HG02759 (cell line): Measurements from ENCODE around the gene ACTL8.

Source experiments
- ATAC-seq: cut with Tn5 transposase; IDR thresholded peaks from one replicate; pipeline ENCODE4 v1.9.1; 2021; ENCODE audit warnings: mild to moderate bottlenecking, moderate library complexity; ENCODE audit not compliant: unreplicated experiment

The ACTL8 gene

DNA sequence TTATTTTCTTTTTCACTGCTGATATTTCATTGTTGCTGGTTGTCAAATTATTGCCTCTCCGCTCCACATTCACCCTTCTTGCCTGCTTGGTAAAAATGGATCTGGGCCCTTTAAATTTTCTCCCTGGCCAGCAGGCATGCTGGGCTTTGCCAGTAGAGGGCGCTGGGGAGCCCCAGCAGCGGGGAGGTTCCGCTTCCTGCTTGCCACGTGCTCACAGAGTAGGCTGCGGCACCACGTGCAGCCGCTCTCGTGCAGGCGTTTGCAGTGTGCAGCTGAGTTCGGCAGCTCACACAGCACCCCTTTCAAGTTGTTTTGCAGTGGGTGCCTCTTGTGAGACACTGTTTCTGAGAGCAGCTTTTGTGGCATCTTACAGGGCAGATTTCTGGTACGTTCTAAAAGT, at the start of gene ACTL8:
Gene ACTL8, plus strand, starts transcription at position 214 of the 400 bp plus-strand sequence. CDS start 67,676 bp downstream, outside the sequence.
- no peak for ATAC-seq

GRCh38 chr1:17706445-17706844, 48.7 kb upstream of the ACTL8 start:
- ATAC-seq: no peak

DNA sequence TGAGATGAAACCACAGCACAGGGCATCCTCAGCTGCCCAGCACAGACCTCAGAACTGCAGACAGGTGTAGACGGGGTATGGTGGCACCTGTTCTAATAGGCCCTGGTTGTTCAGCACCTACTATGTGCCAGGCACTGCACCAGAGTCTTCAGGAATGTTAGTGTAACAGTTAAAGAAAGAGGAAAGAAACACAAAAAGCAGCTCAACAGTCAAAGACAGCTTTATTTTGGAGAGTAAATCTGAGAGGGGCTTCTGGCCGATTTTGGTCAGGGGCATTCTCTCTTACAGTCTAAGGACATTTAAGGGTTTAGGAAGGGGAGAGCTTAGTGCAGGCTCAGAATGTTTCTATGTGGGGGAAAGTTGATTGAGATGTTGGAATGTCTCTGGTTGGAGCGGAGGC, 45.2 kb upstream of the ACTL8 start:
- no peak for ATAC-seq

GRCh38 chr1:17710889-17711576, 44.1 kb upstream of the ACTL8 start:
- ATAC-seq: no peak

- ATAC-seq: no peak
Measured at GRCh38 chr1:17711577-17711910, 43.6 kb upstream of the ACTL8 start.

DNA sequence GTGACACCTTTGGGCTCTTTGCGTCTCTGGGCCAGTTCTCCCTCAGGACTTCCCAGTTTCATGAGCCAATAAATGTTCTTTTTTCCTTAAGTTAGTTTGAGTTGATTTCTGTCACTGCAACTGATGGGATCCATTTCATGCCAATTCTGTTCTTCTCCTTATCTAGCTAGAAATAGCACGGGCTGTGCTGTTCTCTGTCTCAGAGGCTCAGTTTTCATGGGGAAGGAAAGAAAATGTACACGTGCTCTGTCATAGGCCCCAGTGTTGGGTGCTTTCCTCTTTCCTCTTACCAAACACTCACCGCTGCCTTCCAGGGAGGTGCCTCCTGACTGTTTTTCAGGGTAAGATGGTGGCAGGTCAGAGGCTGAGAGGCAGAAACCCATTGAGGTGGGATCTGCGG, 43.2 kb upstream of the ACTL8 start:
- no peak for ATAC-seq

DNA sequence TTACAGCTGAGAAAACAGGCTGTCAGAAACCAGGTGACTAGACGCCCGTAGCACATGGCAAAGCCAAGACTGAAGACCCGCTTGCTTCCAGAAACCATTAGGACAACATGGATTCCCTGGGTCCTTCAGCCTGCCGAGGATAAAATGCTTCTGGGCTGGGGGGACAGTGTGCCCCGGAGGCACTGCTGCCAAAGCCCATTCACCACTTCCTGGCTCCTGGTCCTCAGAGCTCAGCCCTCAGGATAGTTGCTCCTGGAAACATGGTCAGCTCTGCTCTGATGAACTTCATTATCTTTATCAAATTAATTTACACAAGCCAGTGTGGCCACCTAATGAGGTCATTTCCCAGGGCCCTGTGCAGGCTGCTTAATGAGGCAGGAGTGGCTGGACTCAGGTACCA, 41.1 kb upstream of the ACTL8 start:
- ATAC-seq: no peak

- ATAC-seq: no peak
Measured at GRCh38 chr1:17717594-17718535, 37.3 kb upstream of the ACTL8 start.

- no peak for ATAC-seq
Measured at GRCh38 chr1:17719874-17720273, 35.3 kb upstream of the ACTL8 start.

- no peak for ATAC-seq
Measured at GRCh38 chr1:17721444-17721843, 33.7 kb upstream of the ACTL8 start.

- ATAC-seq: no peak
Measured at GRCh38 chr1:17723684-17724083, 31.4 kb upstream of the ACTL8 start.

DNA sequence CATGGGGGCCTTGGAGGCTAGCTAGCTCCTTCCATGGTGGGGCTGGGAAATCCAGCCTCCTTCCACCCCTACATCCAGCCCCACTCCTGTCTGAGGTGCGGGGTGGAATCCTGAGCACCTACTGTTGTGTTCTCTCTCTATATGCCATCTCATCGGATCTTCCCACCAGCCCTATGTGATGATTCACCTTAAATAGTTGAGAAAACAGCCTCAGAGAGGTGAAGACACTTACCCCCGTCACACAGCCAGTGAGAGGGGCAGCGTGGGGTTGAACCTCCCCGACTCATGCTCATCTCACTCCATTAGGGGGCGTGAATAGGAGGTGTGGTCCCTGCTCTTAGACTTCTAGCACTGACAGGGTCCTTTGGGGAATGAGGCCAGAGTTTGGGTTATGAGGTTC, 31.0 kb upstream of the ACTL8 start:
- ATAC-seq: no peak

DNA sequence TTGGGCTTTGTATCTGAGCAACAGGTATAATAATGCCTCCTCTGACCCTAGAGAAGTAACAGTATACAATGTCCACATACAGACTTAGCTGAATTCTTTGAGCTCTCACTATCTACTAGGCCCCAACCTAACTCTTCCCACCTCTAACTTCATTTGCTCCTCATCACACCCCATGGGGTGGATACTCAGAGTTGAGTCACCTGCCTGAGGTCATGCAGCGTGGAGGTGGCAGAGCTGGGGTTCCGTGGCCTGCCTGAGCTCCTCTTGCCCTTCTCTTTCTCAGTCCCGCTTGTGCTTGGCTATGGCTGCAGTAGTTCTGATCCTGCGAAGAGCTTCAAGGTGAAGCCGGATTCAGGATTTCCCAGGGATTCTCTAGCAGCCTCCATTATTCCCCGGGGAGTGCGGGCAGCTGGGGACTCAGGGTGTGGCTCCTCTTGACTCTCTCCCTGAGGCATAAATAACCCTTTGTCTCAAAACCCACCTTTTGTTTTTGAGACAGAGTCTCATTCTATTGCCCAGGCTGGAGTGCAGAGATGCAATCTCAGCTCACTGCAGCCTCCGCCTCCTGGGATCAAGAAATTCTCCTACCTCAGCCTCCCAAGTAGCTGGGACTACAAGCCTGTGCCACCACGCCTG, 29.9 kb upstream of the ACTL8 start:
- no peak for ATAC-seq

DNA sequence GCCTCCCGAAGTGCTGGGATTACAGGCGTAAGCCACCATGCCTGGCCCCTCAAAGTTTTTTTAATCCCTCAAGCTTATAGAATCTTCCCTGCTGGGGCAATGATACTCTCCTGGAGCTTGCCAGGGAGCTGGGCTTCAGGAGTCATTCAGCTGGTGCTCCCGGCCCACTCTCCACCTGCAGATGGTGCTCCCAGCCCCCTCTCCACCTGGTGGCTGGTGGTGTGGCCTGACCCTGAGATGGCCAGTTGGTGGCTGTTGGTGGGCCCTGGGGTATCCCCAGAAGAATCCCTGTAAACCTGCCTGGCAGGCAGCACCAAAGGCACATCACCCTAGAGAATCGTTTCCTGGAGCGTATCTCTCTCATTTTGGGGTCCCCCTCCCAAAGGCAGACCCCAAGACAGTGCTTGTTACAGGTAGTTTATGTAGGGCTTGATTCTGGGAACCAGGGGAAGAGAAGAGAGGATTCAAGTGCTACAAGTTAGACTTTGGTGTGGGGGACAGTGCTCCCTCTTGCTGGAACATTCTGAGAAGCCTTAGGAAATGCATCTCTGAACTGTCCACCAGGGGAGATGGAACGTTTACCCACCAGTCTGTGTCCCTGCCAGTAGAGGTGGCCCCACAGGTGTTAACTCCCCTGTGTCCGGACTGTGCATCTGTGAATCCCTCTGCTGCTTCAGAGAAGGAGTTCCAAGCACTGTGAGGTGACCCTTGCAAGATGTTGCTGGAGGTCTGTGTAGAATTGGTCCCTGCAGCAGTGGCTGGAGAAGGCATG, 29.1 kb upstream of the ACTL8 start:
- no peak for ATAC-seq

DNA sequence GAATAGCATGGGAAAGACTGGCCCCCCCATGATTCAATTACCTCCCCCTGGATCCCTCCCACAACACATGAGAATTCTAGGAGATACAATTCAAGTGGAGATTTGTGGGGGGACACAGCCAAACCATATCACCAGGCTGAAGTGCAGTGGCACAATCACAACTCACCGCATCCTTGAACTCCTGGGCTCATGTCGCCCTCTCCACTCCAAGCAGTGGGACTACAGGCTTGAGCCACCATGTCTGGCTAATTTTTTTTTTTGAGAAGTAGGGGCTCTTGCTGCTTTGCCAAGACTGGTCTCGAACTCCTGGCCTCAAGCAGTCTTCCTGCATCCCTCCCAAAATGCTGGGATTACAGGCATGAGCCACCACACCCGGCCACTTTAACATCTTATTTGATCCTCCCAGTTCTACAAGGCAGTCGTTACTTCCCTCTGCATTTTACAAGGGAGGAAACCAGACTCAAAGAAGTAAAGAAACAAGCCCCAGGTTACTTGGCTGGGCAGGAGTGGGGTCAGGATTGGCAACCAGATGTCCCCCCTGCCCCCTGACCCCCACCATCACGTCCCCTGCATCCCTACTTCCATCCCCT, 26.9 kb upstream of the ACTL8 start:
- no peak for ATAC-seq

DNA sequence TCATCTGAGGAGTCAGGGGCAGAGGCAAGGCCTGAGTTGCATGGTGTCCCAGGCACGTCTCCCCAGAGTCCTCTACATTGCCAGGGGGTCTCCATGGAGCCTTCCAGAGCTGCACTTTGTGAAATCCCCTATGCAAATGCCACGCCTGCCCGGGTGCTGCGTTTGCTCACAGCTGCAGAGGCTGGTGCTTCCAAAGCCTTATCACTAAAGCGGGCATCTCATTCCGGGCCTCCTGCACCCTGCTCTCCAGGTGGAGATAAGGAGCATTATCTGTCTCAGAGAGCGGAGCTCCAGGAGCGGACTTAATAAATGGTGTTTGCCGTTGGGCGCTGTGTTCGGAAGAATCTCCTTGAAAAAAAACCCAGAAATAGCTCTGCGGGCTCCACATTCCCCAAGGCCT, 25.9 kb upstream of the ACTL8 start:
- ATAC-seq: no peak

DNA sequence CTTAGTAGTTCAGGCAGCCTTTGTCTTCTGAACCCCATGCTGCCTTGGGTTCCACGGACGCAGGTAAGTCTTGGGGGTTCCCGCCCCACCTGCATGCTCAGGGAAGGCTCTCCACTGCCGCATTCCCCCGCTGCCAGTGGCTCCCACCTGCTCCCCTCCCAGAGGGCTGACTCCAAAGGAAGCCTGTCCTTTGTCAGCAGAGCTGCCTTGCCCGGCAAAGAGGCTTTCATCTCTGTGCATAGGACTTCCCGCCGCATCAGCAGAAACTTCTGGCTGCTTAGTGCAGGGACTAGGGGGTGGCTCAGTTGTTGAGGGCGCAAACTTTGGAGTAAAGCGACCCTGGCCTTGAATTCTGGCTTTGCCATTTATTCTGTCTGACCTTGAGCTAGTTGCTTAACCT, 25.2 kb upstream of the ACTL8 start:
- ATAC-seq: no peak

DNA sequence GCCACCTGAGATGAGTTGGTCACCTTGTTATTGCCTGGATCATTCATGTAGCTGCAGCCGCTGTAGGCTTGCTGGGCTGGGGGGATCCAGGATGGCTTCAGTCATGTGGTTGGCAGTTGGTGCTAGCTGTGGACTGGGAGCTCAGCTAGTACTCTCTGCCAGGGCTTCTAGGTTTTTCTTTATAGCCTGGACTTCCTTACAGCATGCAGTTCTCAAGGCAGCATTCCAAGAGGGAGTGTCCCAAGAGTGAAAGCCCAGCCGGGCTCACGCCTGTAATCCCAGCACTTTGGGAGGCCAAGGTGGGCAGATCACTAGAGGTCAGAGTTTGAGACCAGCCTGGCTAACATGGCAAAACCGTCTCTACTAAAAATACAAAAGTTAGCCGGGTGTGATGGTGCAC, 23.7 kb upstream of the ACTL8 start:
- ATAC-seq: no peak

DNA sequence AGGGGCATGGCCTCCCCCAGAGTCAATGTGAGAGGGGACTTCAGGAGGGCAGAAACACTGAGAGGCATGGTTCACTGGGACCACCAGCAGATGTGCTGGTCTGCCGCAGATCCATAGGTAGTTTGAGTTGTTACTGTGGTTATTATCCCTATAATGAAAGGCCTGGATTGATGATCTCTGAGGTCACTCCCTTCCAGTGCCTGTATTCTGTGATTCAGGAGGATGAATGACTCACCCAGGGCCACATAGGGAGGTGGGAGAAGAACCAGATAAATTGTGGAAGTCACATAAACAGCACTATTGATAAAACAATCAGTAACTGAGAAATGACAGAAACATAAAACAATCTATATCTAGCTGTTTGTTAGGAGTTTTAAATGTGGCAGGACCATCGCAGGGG, 22.7 kb upstream of the ACTL8 start:
- ATAC-seq: no peak

DNA sequence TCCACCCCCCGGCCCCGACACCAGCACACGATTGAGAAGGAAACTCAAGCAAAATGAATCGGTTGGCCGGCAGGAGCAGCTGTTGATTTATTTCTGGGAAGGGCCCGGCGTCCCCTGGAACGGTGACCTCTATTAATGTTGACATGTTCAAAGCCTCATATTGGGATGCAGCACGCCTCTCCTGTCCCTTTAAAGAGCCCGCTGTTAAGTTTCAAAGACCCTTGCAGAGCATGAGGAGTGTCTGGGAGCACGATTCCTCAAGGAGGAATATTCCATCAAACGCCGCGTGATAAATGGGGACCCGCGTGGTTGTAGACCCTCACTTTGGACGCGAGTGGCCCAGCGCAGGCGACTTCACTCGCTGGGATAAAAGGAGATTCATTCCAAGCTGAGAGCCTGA, 21.5 kb upstream of the ACTL8 start:
- ATAC-seq: no peak

- no peak for ATAC-seq
Measured at GRCh38 chr1:17734609-17735008, 20.5 kb upstream of the ACTL8 start.
